ENCODE measurements around the gene ZNF681. TPM values are rescaled to one million over a fixed set of nuclear protein-coding genes. Genes with fewer than 3 reads are reported as not detected.

Gene ZNF681
- total and polyA plus RNA-seq, 9 of the 15 experiments (the other 6 are each of a cell fraction or from before 2014, with no cell fraction given): 2.8 to 8.6 (median 4.1) TPM

DNA sequence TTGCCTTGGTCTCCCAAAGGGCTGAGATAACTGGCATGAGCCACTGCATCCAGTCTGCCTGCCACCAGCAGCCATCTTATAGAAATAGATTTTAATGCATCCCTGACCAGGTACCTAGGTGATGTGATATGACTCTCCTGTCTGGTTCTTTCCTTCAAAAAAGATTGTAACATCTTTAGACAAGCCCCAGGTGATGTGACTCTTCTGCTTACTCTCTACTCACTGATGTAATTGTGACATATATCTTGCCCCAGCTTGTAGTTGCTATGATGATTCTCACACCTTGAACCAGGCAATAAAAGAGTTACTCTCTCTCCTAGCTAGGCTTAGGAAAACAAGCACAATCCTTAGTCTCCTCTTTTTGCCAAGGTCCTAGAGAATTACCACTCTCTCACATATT lies 30.6 kb upstream of the ZNF681 start:
- Histone ChIP-seq H2AFZ (ENCODE audit: low read depth, low read length) (no peak overlapping the region), H3K27me3 (ENCODE audit: control insufficient read depth in 2 of 2, insufficient read depth in 2 of 2, low read length in 2 of 2) (no peaks in the 10 kb centered on the region), H3K4me2 (ENCODE audit: insufficient read depth, low read length) (no peak overlapping the region), H3K9me3 (replicated peaks; ENCODE audit: control insufficient read depth, insufficient read depth, low read depth, low read length) (no peaks in the 10 kb centered on the region), H3K4me3 (no peak overlapping the region), H3K79me2 (ENCODE audit: control insufficient read depth, insufficient read depth, low read length) (peaks cover 9% of the 10 kb centered on the region; the same call in 2 of the 3 replicates), H3K9ac (ENCODE audit: insufficient read depth in 1 of 2, low read depth in 2 of 2, low read length in 2 of 2) (no peak overlapping the region), H3K9me1 (ENCODE audit: control insufficient read depth, insufficient read depth, low read length) (no peaks in the 10 kb centered on the region), H3K36me3 (ENCODE audit: control insufficient read depth, insufficient read depth, low read length) (peaks cover 37% of the 10 kb centered on the region; the same call in 2 of the 3 replicates), H3K27ac (ENCODE audit: extremely low read depth, low read depth, low read length) (no peak overlapping the region), H3K4me1 (replicated peaks in 1 of 2; ENCODE audit: control insufficient read depth in 2 of 2, insufficient read depth in 2 of 2, low read length in 2 of 2) (no peaks in the 10 kb centered on the region), H4K20me1 (replicated peaks; ENCODE audit: control insufficient read depth, insufficient read depth, low read length) (no peaks in the 10 kb centered on the region)
- no TSS peak for BruUV-seq (replicated peaks)
- no peak for TF ChIP-seq ELF1 (tag; IDR thresholded peaks at IDR 0.05)
- no peak for TF ChIP-seq STAG1 (CRISPR knock-in tag; IDR thresholded peaks at IDR 0.05; ENCODE audit: borderline replicate concordance)
- TF ChIP-seq GTF2B (IDR thresholded peaks at IDR 0.05; ENCODE audit: extremely low read depth, insufficient read length): no peak
- no peak for TF ChIP-seq CHD2 (IDR thresholded peaks at IDR 0.05; ENCODE audit: low read depth, low read length)
- TF ChIP-seq, protein P1, sequence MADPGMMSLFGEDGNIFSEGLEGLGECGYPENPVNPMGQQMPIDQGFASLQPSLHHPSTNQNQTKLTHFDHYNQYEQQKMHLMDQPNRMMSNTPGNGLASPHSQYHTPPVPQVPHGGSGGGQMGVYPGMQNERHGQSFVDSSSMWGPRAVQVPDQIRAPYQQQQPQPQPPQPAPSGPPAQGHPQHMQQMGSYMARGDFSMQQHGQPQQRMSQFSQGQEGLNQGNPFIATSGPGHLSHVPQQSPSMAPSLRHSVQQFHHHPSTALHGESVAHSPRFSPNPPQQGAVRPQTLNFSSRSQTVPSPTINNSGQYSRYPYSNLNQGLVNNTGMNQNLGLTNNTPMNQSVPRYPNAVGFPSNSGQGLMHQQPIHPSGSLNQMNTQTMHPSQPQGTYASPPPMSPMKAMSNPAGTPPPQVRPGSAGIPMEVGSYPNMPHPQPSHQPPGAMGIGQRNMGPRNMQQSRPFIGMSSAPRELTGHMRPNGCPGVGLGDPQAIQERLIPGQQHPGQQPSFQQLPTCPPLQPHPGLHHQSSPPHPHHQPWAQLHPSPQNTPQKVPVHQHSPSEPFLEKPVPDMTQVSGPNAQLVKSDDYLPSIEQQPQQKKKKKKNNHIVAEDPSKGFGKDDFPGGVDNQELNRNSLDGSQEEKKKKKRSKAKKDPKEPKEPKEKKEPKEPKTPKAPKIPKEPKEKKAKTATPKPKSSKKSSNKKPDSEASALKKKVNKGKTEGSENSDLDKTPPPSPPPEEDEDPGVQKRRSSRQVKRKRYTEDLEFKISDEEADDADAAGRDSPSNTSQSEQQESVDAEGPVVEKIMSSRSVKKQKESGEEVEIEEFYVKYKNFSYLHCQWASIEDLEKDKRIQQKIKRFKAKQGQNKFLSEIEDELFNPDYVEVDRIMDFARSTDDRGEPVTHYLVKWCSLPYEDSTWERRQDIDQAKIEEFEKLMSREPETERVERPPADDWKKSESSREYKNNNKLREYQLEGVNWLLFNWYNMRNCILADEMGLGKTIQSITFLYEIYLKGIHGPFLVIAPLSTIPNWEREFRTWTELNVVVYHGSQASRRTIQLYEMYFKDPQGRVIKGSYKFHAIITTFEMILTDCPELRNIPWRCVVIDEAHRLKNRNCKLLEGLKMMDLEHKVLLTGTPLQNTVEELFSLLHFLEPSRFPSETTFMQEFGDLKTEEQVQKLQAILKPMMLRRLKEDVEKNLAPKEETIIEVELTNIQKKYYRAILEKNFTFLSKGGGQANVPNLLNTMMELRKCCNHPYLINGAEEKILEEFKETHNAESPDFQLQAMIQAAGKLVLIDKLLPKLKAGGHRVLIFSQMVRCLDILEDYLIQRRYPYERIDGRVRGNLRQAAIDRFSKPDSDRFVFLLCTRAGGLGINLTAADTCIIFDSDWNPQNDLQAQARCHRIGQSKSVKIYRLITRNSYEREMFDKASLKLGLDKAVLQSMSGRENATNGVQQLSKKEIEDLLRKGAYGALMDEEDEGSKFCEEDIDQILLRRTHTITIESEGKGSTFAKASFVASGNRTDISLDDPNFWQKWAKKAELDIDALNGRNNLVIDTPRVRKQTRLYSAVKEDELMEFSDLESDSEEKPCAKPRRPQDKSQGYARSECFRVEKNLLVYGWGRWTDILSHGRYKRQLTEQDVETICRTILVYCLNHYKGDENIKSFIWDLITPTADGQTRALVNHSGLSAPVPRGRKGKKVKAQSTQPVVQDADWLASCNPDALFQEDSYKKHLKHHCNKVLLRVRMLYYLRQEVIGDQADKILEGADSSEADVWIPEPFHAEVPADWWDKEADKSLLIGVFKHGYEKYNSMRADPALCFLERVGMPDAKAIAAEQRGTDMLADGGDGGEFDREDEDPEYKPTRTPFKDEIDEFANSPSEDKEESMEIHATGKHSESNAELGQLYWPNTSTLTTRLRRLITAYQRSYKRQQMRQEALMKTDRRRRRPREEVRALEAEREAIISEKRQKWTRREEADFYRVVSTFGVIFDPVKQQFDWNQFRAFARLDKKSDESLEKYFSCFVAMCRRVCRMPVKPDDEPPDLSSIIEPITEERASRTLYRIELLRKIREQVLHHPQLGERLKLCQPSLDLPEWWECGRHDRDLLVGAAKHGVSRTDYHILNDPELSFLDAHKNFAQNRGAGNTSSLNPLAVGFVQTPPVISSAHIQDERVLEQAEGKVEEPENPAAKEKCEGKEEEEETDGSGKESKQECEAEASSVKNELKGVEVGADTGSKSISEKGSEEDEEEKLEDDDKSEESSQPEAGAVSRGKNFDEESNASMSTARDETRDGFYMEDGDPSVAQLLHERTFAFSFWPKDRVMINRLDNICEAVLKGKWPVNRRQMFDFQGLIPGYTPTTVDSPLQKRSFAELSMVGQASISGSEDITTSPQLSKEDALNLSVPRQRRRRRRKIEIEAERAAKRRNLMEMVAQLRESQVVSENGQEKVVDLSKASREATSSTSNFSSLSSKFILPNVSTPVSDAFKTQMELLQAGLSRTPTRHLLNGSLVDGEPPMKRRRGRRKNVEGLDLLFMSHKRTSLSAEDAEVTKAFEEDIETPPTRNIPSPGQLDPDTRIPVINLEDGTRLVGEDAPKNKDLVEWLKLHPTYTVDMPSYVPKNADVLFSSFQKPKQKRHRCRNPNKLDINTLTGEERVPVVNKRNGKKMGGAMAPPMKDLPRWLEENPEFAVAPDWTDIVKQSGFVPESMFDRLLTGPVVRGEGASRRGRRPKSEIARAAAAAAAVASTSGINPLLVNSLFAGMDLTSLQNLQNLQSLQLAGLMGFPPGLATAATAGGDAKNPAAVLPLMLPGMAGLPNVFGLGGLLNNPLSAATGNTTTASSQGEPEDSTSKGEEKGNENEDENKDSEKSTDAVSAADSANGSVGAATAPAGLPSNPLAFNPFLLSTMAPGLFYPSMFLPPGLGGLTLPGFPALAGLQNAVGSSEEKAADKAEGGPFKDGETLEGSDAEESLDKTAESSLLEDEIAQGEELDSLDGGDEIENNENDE (IDR thresholded peaks at IDR 0.05; ENCODE audit: low read depth, low read length): no peak
- TF ChIP-seq ZNF436 (CRISPR knock-in tag; IDR thresholded peaks at IDR 0.05): no peak
- TF ChIP-seq DIDO1 (tag; IDR thresholded peaks at IDR 0.05; ENCODE audit: low read depth): no peak
- no peak for TF ChIP-seq ELK3 (CRISPR knock-in tag; IDR thresholded peaks at IDR 0.05)
- TF ChIP-seq ZNF140 (CRISPR knock-in tag; IDR thresholded peaks at IDR 0.05): no peak
- in situ Hi-C loops (cut with MboI): no loop called here
- DNase-seq (ENCODE audit: extremely low read depth in 1 of 4, low spot score in 3 of 4) (no peak), FAIRE-seq (no peak), ATAC-seq (no peak)
- POLR2A ChIA-PET: no interaction called here
- intact Hi-C loops (cut with micrococcal nuclease): no loop called here
- CTCF ChIA-PET (ENCODE audit: low intra/inter-chr PET ratio): no interaction called here
